GM21528 (cell line): ENCODE results near the gene TPD52L1.

Experiments used
- ATAC-seq: cut with Tn5 transposase; IDR thresholded peaks from one replicate; pipeline ENCODE4 v1.9.1; 2021; ENCODE audit warnings: mild to moderate bottlenecking, moderate library complexity; ENCODE audit not compliant: unreplicated experiment, low FRiP score

TPD52L1 gene

GRCh38 chr6:125203395-125203794 lies 49.8 kb downstream of the TPD52L1 start:
- ATAC-seq, result no peak

GRCh38 chr6:125205931-125206330 lies 52.4 kb downstream of the TPD52L1 start:
- no peak for ATAC-seq

- no peak for ATAC-seq
Observed at GRCh38 chr6:125206389-125206788, 52.8 kb downstream of the TPD52L1 start.

GRCh38 chr6:125207956-125208355 lies 54.4 kb downstream of the TPD52L1 start:
- ATAC-seq, result no peak

- ATAC-seq, result no peak
Observed at GRCh38 chr6:125208625-125209249, 55.2 kb downstream of the TPD52L1 start.

GRCh38 chr6:125210667-125211066 lies 57.1 kb downstream of the TPD52L1 start:
- ATAC-seq, result no peak

- no peak for ATAC-seq
Observed at GRCh38 chr6:125211352-125211751, 57.8 kb downstream of the TPD52L1 start.

- ATAC-seq, result no peak
Observed at GRCh38 chr6:125212377-125212776, 58.8 kb downstream of the TPD52L1 start.

GRCh38 chr6:125213939-125214338 lies 60.4 kb downstream of the TPD52L1 start:
- ATAC-seq, result no peak

- no peak for ATAC-seq
Observed at GRCh38 chr6:125215252-125215819, 61.8 kb downstream of the TPD52L1 start.

- ATAC-seq, result no peak
Observed at GRCh38 chr6:125216015-125216414, 62.4 kb downstream of the TPD52L1 start.

- no peak for ATAC-seq
Observed at GRCh38 chr6:125217369-125217768, 63.8 kb downstream of the TPD52L1 start.

GRCh38 chr6:125217992-125218391 lies 64.4 kb downstream of the TPD52L1 start:
- ATAC-seq, result no peak

- no peak for ATAC-seq
Observed at GRCh38 chr6:125219361-125219895, 65.9 kb downstream of the TPD52L1 start.

- no peak for ATAC-seq
Observed at GRCh38 chr6:125220712-125221111, 67.1 kb downstream of the TPD52L1 start.

- no peak for ATAC-seq
Observed at GRCh38 chr6:125222531-125223455, 69.2 kb downstream of the TPD52L1 start.

GRCh38 chr6:125224231-125224861 lies 70.8 kb downstream of the TPD52L1 start:
- no peak for ATAC-seq

GRCh38 chr6:125227244-125227643 lies 73.7 kb downstream of the TPD52L1 start:
- ATAC-seq, result no peak

- ATAC-seq, result no peak
Observed at GRCh38 chr6:125228981-125229479, 75.5 kb downstream of the TPD52L1 start.

GRCh38 chr6:125230674-125231073 lies 77.1 kb downstream of the TPD52L1 start:
- no peak for ATAC-seq

GRCh38 chr6:125231133-125231532 lies 77.6 kb downstream of the TPD52L1 start:
- no peak for ATAC-seq
